WTC11 (cell line): ENCODE measurements around the gene ADCY3.

Experiments
- CREB1 ChIP-seq: sonication (generic); formaldehyde crosslinking; IDR thresholded peaks from 2 replicates; pipeline ENCODE4 v1.8.0; 2023; ENCODE audit warnings: mild to moderate bottlenecking, missing genetic modification reagents
- NFE2L1 ChIP-seq: sonication (generic); formaldehyde crosslinking; IDR thresholded peaks from 2 replicates; pipeline ENCODE4 v1.8.1; 2023; ENCODE audit warnings: missing genetic modification reagents
- NR2C2 ChIP-seq: sonication (generic); formaldehyde crosslinking; IDR thresholded peaks from 2 replicates; pipeline ENCODE4 v1.8.0; 2022; ENCODE audit warnings: mild to moderate bottlenecking, missing genetic modification reagents
- ZNF263 ChIP-seq: sonication (generic); formaldehyde crosslinking; IDR thresholded peaks from 2 replicates; pipeline ENCODE4 v1.8.1; 2022; ENCODE audit warnings: low read depth, mild to moderate bottlenecking, moderate library complexity, missing genetic modification reagents
- ZNF416 ChIP-seq: fragments of 250-450 bp; sonication (Bioruptor Pico); IDR thresholded peaks from 2 replicates; pipeline ENCODE4 v1.9.0; 2021; ENCODE audit warnings: mild to moderate bottlenecking, inconsistent platforms
- TF ChIP-seq, protein P1 (sequence below): fragments of 200-600 bp; IDR thresholded peaks from 2 replicates; pipeline ENCODE4 v1.8.0; 2022; ENCODE audit warnings: antibody characterized with exemption
- TF ChIP-seq, protein P2 (sequence below): fragments of 250-450 bp; sonication (Bioruptor Pico); IDR thresholded peaks from 2 replicates; pipeline ENCODE4 v2.1.2; 2022; ENCODE audit warnings: mild to moderate bottlenecking, moderate library complexity
- TF ChIP-seq, protein P3 (sequence below): sonication (generic); formaldehyde crosslinking; IDR thresholded peaks from 2 replicates; pipeline ENCODE4 v1.8.0; 2022; ENCODE audit warnings: missing genetic modification reagents
- TF ChIP-seq, protein P4 (sequence below): sonication (generic); formaldehyde crosslinking; IDR thresholded peaks from 2 replicates; pipeline ENCODE4 v1.8.0; 2022; ENCODE audit warnings: mild to moderate bottlenecking, missing genetic modification reagents
- TF ChIP-seq, protein P5 (sequence below): sonication (generic); formaldehyde crosslinking; IDR thresholded peaks from 2 replicates; pipeline ENCODE4 v1.8.1; 2022; ENCODE audit warnings: missing genetic modification reagents, borderline replicate concordance

DNA sequence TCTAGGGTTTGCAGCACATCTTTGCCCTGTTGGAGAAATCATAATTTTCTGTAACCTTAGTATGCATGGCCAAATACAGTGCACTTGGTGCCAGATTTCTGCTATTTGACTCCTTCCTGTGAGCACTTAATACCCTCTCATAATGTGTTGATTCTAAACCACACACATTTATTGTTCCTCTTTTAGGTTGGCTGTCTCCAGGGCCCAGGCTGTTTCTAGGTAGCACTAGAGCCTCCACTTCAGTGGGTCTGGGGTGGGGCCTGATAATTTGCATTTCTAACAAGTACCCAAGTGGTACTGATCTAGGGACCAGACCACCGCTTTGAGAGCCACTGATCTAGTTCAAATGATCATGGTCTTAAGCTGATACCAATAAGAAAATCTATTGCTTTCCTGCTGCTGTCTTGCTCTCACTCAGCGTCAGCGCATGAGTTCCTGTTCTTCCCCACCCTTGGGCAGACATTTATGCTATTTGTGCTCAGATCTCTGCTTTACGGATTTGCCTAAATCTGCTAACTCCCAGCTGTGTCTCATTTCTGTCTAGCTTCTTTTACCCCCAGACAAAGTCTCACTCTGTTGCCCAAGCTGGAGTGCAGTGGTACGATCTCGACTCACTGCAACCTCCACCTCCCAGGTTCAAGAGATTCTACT, 134.2 kb downstream of the ADCY3 start:
- no peak for TF ChIP-seq NFE2L1 (CRISPR knock-in tag)
- TF ChIP-seq, protein P1, sequence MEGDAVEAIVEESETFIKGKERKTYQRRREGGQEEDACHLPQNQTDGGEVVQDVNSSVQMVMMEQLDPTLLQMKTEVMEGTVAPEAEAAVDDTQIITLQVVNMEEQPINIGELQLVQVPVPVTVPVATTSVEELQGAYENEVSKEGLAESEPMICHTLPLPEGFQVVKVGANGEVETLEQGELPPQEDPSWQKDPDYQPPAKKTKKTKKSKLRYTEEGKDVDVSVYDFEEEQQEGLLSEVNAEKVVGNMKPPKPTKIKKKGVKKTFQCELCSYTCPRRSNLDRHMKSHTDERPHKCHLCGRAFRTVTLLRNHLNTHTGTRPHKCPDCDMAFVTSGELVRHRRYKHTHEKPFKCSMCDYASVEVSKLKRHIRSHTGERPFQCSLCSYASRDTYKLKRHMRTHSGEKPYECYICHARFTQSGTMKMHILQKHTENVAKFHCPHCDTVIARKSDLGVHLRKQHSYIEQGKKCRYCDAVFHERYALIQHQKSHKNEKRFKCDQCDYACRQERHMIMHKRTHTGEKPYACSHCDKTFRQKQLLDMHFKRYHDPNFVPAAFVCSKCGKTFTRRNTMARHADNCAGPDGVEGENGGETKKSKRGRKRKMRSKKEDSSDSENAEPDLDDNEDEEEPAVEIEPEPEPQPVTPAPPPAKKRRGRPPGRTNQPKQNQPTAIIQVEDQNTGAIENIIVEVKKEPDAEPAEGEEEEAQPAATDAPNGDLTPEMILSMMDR = no peak
- TF ChIP-seq, protein P2, sequence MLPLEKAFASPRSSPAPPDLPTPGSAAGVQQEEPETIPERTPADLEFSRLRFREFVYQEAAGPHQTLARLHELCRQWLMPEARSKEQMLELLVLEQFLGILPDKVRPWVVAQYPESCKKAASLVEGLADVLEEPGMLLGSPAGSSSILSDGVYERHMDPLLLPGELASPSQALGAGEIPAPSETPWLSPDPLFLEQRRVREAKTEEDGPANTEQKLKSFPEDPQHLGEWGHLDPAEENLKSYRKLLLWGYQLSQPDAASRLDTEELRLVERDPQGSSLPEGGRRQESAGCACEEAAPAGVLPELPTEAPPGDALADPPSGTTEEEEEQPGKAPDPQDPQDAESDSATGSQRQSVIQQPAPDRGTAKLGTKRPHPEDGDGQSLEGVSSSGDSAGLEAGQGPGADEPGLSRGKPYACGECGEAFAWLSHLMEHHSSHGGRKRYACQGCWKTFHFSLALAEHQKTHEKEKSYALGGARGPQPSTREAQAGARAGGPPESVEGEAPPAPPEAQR (CRISPR knock-in tag) = no peak
- TF ChIP-seq, protein P3, sequence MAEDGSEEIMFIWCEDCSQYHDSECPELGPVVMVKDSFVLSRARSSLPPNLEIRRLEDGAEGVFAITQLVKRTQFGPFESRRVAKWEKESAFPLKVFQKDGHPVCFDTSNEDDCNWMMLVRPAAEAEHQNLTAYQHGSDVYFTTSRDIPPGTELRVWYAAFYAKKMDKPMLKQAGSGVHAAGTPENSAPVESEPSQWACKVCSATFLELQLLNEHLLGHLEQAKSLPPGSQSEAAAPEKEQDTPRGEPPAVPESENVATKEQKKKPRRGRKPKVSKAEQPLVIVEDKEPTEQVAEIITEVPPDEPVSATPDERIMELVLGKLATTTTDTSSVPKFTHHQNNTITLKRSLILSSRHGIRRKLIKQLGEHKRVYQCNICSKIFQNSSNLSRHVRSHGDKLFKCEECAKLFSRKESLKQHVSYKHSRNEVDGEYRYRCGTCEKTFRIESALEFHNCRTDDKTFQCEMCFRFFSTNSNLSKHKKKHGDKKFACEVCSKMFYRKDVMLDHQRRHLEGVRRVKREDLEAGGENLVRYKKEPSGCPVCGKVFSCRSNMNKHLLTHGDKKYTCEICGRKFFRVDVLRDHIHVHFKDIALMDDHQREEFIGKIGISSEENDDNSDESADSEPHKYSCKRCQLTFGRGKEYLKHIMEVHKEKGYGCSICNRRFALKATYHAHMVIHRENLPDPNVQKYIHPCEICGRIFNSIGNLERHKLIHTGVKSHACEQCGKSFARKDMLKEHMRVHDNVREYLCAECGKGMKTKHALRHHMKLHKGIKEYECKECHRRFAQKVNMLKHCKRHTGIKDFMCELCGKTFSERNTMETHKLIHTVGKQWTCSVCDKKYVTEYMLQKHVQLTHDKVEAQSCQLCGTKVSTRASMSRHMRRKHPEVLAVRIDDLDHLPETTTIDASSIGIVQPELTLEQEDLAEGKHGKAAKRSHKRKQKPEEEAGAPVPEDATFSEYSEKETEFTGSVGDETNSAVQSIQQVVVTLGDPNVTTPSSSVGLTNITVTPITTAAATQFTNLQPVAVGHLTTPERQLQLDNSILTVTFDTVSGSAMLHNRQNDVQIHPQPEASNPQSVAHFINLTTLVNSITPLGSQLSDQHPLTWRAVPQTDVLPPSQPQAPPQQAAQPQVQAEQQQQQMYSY (CRISPR knock-in tag) = no peak
- no peak for TF ChIP-seq ZNF263
- TF ChIP-seq, protein P4, sequence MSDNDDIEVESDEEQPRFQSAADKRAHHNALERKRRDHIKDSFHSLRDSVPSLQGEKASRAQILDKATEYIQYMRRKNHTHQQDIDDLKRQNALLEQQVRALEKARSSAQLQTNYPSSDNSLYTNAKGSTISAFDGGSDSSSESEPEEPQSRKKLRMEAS (CRISPR knock-in tag) = no peak
- TF ChIP-seq, protein P5, sequence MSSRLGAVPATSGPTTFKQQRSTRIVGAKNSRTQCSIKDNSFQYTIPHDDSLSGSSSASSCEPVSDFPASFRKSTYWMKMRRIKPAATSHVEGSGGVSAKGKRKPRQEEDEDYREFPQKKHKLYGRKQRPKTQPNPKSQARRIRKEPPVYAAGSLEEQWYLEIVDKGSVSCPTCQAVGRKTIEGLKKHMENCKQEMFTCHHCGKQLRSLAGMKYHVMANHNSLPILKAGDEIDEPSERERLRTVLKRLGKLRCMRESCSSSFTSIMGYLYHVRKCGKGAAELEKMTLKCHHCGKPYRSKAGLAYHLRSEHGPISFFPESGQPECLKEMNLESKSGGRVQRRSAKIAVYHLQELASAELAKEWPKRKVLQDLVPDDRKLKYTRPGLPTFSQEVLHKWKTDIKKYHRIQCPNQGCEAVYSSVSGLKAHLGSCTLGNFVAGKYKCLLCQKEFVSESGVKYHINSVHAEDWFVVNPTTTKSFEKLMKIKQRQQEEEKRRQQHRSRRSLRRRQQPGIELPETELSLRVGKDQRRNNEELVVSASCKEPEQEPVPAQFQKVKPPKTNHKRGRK (CRISPR knock-in tag) = no peak
- TF ChIP-seq NR2C2 (CRISPR knock-in tag) = no peak
- no peak for TF ChIP-seq ZNF416 (CRISPR knock-in tag)
- TF ChIP-seq CREB1 = no peak
